Measurements from ENCODE around the gene COPG2.
"Not testable (repeated sequence)": the region's sequence is repeated elsewhere in the genome, so short reads cannot be mapped to it uniquely, and the experiment has no call there.

Gene COPG2

DNA sequence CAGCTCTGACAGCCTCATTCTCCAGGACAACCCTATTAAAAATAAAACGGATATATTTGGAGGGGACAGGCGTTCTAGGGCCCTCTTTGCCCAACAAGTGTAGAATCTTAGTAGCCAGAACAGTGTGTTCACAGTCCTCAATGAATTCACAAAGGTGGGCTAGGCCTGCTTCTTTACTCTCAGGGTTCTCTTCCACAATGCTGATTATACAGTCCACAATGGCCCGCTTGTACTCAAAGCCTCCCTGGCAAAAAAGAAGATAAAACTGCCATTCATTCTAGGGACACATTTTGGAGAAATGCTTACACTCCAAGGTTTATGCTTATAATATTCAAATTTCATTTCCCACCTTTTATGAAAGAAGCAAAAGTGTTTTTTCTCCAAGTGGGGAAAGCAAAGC, 114.1 kb downstream of the COPG2 start:
- no peak for DNase-seq

DNA sequence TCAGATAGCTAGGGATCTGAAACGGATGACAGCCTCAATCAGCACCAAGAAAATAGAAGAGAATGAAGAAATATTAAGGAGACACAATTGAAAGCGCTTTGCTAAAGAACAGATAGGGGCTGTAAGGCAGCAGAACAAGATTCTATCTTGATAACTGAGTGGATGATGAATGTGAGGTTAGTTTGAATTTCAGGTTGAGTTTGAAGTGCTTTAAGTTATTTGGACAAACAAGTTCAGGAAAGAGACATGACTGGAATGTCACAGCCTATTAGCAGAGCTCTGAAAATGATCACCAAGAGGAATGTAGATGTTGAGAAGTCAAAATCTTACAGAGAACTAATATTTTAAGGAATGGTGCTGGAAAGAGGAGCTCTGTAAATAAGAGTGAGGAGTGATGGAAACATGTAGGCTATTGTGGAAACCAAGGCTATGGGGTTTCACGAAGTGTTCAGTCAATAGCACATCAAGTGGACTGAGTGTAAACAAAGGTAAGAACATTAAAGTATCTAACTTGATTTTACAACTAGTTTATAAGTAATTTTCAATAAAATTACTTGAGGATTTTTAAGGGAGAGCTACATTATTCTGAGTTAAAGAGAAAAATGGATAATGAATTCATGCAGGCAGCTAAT, 115.0 kb downstream of the COPG2 start:
- no peak for DNase-seq

GRCh38 chr7:130544356-130544755, 124.2 kb downstream of the COPG2 start:
- no peak for DNase-seq

GRCh38 chr7:130543487-130544010, 125.0 kb downstream of the COPG2 start:
- no peak for DNase-seq

GRCh38 chr7:130542297-130542696, 126.3 kb downstream of the COPG2 start:
- DNase-seq: not testable (repeated sequence)

- DNase-seq: not testable (repeated sequence)
Observed at GRCh38 chr7:130541287-130541686, 127.3 kb downstream of the COPG2 start.

GRCh38 chr7:130537894-130538293, 130.7 kb downstream of the COPG2 start:
- not testable (repeated sequence) for DNase-seq

DNA sequence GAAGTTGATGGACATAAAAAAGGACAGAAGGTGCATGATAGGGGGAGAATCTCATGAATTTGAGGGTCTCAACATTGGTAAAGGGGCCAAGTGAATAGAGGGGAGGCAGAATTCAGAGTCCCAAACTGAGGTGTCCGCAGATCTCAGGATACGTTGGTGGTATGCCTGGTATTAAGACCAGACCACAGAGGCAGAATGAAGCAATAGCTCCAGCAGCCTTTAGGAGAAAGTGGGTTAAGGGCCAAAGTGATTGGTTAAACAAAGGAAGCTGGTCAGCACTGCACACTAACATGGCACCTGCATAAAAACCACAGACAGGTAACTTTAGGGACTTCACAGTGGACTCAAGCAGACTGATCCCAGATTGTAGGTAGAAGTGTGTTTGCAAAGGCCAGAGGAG, 139.1 kb downstream of the COPG2 start:
- no peak for DNase-seq

GRCh38 chr7:130527752-130528355, 140.7 kb downstream of the COPG2 start:
- not testable (repeated sequence) for DNase-seq

GRCh38 chr7:130524628-130525027, 143.9 kb downstream of the COPG2 start:
- DNase-seq: no peak

DNA sequence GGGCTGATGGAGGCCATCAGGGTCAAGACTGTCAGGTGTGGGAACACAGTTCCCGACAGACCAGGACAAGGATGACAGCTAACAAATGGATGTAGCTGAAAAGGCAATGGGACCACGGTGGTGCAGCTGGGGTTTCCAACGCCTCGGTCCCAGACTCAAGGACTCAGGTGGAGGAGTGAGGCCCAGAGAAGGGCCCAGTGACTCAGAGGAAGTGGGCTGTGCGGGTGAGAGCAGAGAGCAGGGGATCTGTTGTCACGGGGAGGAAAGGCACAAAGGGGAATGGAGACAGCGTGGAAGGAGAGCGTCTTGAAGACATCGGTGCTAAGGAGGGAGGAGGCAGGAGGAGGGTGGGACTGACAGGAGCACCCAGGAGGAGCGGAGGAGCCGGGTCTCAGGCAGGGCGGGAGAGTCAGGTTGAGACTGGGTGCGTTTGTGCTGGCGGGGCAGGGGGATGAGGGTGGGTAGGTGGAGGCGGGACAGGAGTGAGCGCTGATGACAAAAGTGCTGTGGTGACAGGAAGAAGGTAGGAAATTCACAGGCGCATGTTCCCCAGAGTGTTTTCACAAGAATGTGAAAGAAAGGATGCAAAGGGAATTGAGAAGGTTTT, 144.9 kb downstream of the COPG2 start:
- DNase-seq: not testable (repeated sequence)

- DNase-seq: no peak
Observed at GRCh38 chr7:130521258-130521951, 147.1 kb downstream of the COPG2 start.

DNA sequence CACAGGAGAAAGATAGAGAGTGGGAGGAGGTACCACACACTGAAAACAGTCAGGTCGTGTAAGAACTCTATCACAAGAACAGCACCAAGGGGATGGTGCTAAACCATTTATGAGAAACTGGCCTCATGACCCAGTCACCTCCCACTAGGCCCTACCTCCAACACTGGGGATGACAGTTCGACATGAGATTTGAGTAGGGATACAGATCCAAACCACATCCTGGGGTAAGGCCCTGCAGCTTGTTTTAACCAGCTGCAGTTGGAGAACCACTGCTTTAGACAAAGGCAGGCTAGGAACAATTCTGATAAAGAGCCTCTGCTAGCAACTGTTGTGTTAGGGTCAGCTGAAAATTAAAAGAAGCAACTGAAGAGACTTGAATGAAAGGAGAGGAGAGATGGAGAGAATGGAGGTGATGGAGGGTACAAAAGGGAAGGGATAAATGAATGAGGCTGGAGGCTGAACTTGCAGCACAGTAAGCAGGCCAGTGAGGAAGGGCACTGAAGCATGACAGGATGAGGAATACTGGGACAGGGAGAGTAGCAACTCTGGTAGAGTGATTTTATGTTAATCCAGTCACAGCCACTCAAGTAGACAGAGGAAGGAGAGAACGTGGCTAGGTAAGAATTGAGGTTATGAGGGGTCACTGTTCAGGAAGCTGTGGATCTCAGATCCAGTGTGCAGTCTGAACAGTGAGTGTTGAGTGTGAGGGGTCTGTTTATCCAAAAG, 153.1 kb downstream of the COPG2 start:
- no peak for DNase-seq

DNA sequence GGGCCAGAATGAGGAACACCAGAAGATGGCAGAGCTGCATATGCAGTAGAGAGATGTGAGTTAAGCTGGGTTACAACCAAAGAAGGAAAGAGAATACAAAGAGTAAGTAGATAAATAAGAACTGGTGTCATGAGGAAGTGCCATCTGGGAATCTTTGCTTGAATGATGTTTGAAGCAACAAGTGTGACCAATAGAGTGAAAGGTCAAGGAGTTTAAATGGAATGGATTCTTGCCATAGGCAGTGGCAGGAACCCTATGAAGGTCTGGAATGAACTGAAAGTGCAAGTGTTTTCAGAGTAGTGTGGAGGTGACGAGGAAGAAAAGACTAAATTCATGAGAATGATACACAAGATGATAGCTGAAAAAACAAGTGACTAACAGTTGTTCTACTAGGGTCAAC, 155.1 kb downstream of the COPG2 start:
- DNase-seq: no peak

- not testable (repeated sequence) for DNase-seq
Observed at GRCh38 chr7:130512038-130512437, 156.5 kb downstream of the COPG2 start.

DNA sequence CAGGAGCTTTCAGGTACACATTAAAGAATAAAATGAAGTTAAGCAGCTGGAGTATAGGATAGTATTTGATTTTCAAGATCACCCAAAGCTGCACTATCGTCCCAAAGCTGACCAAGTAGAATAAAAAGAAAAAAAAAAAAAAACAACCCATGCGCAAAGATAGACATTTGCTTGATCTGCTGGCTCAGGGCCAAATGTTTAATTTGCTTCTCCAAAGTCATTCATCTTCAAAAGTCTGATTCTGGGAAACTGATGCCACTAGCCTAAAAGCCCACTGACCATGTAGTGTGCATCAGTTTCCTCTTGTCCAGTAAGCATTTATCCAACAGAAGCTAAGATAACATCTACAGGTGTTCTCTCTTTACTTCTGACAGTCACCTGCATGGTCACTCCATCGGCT, 162.2 kb downstream of the COPG2 start:
- DNase-seq: no peak

DNA sequence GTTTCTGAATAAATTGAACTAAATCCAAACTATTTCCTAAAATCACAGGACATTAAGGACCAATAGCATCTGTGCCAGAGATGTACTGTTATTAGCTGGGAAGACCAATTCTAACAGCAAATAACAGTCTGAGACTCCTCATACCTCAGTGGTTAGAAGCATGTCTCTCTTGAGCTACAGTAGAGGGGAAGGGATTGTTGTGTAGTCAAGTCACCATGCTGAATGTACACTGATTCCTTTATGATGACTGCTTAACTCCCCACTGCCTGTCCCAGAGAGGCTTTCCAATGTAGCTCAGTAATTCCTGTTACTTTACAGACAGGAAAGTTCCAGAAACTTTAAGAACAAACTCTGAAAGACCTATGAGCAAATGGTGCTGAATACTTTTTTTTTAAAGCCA, 162.8 kb downstream of the COPG2 start:
- no peak for DNase-seq

GRCh38 chr7:130500910-130501309, 167.6 kb downstream of the COPG2 start:
- no peak for DNase-seq

GRCh38 chr7:130500463-130500862, 168.1 kb downstream of the COPG2 start:
- DNase-seq: no peak

DNA sequence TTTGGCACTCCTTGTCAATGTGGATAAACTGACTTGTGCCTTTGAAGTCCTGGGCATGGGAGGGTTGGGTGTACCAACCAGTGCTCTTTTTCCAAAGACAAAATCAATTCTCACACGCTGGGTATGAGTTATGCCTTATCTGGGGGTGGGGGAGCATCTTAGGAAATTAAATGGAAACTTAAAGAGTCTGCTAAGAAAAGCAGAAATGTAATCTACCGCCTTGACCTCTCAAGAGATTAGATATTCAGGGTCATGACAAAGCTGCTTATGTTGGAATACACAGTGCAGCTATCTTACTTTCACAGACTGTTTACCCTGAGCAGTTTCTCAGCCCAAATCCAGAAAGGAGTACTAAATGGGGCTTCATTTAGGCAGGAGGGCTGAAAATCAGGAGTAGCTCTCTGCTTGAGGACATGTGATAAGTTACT, 174.1 kb downstream of the COPG2 start:
- DNase-seq: no peak

GRCh38 chr7:130493275-130493873, 175.2 kb downstream of the COPG2 start:
- no peak for DNase-seq

GRCh38 chr7:130492523-130493274, 175.8 kb downstream of the COPG2 start:
- DNase-seq: no peak

All from NCI-H2107 (cell line).